ENCODE results near the gene FOXK1.

- TF ChIP-seq CTCF (IDR thresholded peaks at IDR 0.05) (no peak), POLR2A (IDR thresholded peaks at IDR 0.05) (no peak), POLR2AphosphoS5 (IDR thresholded peaks at IDR 0.05) (no peak)
Measured at GRCh38 chr7:4769761-4770160, 87.7 kb downstream of the FOXK1 start.

Measured in transverse colon (tissue), 4 donors.